ENCODE data around the gene ST3GAL4. TPM values are rescaled to one million over a fixed set of nuclear protein-coding genes. Genes with fewer than 3 reads are reported as not detected.

Gene ST3GAL4
- total and polyA plus RNA-seq, 9 of the 15 experiments (the other 6 are each of a cell fraction or from before 2014, with no cell fraction given) = 0.27 to 22.9 (median 10.5) TPM

GRCh38 chr11:126341760-126342161, 13.7 kb upstream of the ST3GAL4 start (continued):
- TF ChIP-seq RFX7 (CRISPR knock-in tag; IDR thresholded peaks at IDR 0.05) = no peak
- TF ChIP-seq MTA3 (IDR thresholded peaks at IDR 0.05; ENCODE audit: borderline replicate concordance) = 0 out of 2 replicates have a peak, but pooled peaks have one; percentile 23
- no peak for TF ChIP-seq ZBTB8A (IDR thresholded peaks at IDR 0.05; ENCODE audit: partially characterized antibody)
- TF ChIP-seq AFF1 (IDR thresholded peaks at IDR 0.05; ENCODE audit: low read depth in 1 of 2, partially characterized antibody in 2 of 2) = no peak
- TF ChIP-seq POLR2G (IDR thresholded peaks at IDR 0.05; ENCODE audit: low read depth, low read length) = no peak
- TF ChIP-seq FOXM1 (IDR thresholded peaks at IDR 0.05; ENCODE audit: low read depth) = no peak
- TF ChIP-seq FOXM1 (CRISPR knock-in tag; IDR thresholded peaks at IDR 0.05; ENCODE audit: low read depth) = no peak
- TF ChIP-seq RBM17 (IDR thresholded peaks at IDR 0.05; ENCODE audit: borderline replicate concordance, low read depth, low read length) = no peak
- no peak for TF ChIP-seq ZNF384 (IDR thresholded peaks at IDR 0.05; ENCODE audit: low read depth, low read length)
- no peak for TF ChIP-seq MCM5 (IDR thresholded peaks at IDR 0.05; ENCODE audit: low read depth)
- TF ChIP-seq POLR2AphosphoS2 (IDR thresholded peaks at IDR 0.05; ENCODE audit: low read length) = no peak
- TF ChIP-seq ATF3 (IDR thresholded peaks at IDR 0.05) = peak; percentile 87
- no peak; the same call in 1 of the 2 replicates for TF ChIP-seq ATF3 (CRISPR knock-in tag; conservative IDR thresholded peaks at IDR 0.05)
- TF ChIP-seq THRA (IDR thresholded peaks at IDR 0.05) = no peak
- no peak for TF ChIP-seq ELK1 (CRISPR knock-in tag; IDR thresholded peaks at IDR 0.05)
- TF ChIP-seq ZC3H4 (CRISPR knock-in tag; IDR thresholded peaks at IDR 0.05; ENCODE audit: borderline replicate concordance) = no peak
- no peak for TF ChIP-seq MECOM (CRISPR knock-in tag; IDR thresholded peaks at IDR 0.05)
- TF ChIP-seq L3MBTL2 (IDR thresholded peaks at IDR 0.05) = peak; percentile 36; the same call in 1 of the 2 replicates
- TF ChIP-seq SMAD3 (CRISPR knock-in tag; conservative IDR thresholded peaks at IDR 0.05) = no peak
- no peak for TF ChIP-seq ESRRB (CRISPR knock-in tag; IDR thresholded peaks at IDR 0.05; ENCODE audit: borderline replicate concordance)
- TF ChIP-seq TCF15 (CRISPR knock-in tag; IDR thresholded peaks at IDR 0.05) = no peak
- TF ChIP-seq SRSF9 (IDR thresholded peaks at IDR 0.05; ENCODE audit: borderline replicate concordance, low read depth, low read length) = no peak

All from K562 (cell line).